ENCODE measurements around the gene OR5AL1.

OR5AL1 gene

DNA sequence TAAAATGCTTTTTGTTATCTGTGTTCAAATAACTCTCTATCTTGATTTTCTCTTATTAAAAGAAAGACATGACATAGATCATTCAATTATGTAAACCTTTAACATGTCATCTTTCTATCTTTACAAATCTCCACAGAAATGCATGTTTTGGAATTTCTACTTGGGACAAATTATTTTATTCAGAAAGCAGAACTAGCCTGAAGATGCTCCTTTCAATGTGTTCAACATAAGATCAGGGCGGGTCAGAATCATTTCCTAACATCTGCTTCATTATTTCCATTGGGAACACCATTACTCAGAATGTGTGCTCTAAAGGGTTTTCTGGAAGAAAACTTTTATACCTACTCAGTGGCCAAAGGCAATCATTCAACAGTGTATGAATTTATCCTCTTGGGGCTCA is at the start of gene OR5AL1:
Gene OR5AL1, plus strand, starts transcription at position 301 of the 400 bp plus-strand sequence.
- H3K4me3 ChIP-seq (ENCODE audit: low read depth in 1 of 2, low read length in 2 of 2), result no peak within 1 kb of the TSS
- H2AFZ ChIP-seq (ENCODE audit: low read depth, low read length), result no peak within 1 kb of the TSS
- no peaks in the 10 kb centered on the region for H3K36me3 ChIP-seq (ENCODE audit: insufficient read depth, low read length)
- H3K9me3 ChIP-seq (ENCODE audit: insufficient read depth, low read length, severe bottlenecking), result no peaks in the 10 kb centered on the region
- ATAC-seq (ENCODE audit: insufficient read depth, low read depth) (no peak), DNase-seq (no peak)
- H3K27ac ChIP-seq (ENCODE audit: low read length), result no peak within 1 kb of the TSS
- H4K20me1 ChIP-seq (ENCODE audit: insufficient read depth, low read length), result no peaks in the 10 kb centered on the region
- no peak within 1 kb of the TSS for H3K9ac ChIP-seq (ENCODE audit: low read depth, low read length)
- H3K4me2 ChIP-seq (ENCODE audit: insufficient read depth, low read length), result no peak within 1 kb of the TSS
- no peaks in the 10 kb centered on the region for H3K27me3 ChIP-seq (ENCODE audit: insufficient read depth, low read length, poor library complexity)
- no peaks in the 10 kb centered on the region for H3K79me2 ChIP-seq (ENCODE audit: insufficient read depth, low read length)
- no peaks in the 10 kb centered on the region for H3K4me1 ChIP-seq (ENCODE audit: insufficient read depth, low read length)
- TF ChIP-seq CTCF (IDR thresholded peaks at IDR 0.05; ENCODE audit: borderline replicate concordance, extremely low read depth, low read length, poor library complexity, severe bottlenecking), result no peak
- TF ChIP-seq EZH2 (IDR thresholded peaks at IDR 0.05; ENCODE audit: borderline replicate concordance, low read depth, low read length, severe bottlenecking), result no peak

GRCh38 chr11:56375324-56375723 is 37.2 kb upstream of the OR5AL1 start, which contains the start of gene OR8U1:
TSS of gene OR8U1 (plus strand) at chr11:56375624. CDS start at chr11:56375624, 0 bp downstream.
- Histone ChIP-seq H3K4me2 (ENCODE audit: insufficient read depth, low read length) (no peak within 1 kb of the TSS), H3K79me2 (ENCODE audit: insufficient read depth, low read length) (no peaks in the 10 kb centered on the region), H3K27ac (ENCODE audit: low read length) (no peak within 1 kb of the TSS), H3K9me3 (ENCODE audit: insufficient read depth, low read length, severe bottlenecking) (no peaks in the 10 kb centered on the region), H2AFZ (ENCODE audit: low read depth, low read length) (no peak within 1 kb of the TSS), H3K27me3 (ENCODE audit: insufficient read depth, low read length, poor library complexity) (no peaks in the 10 kb centered on the region), H3K4me3 (ENCODE audit: low read depth in 1 of 2, low read length in 2 of 2) (no peak within 1 kb of the TSS), H3K36me3 (ENCODE audit: insufficient read depth, low read length) (no peaks in the 10 kb centered on the region), H3K9ac (ENCODE audit: low read depth, low read length) (no peak within 1 kb of the TSS), H4K20me1 (ENCODE audit: insufficient read depth, low read length) (no peaks in the 10 kb centered on the region), H3K4me1 (ENCODE audit: insufficient read depth, low read length) (no peaks in the 10 kb centered on the region)
- TF ChIP-seq EZH2 (IDR thresholded peaks at IDR 0.05; ENCODE audit: borderline replicate concordance, low read depth, low read length, severe bottlenecking), result no peak
- no peak for TF ChIP-seq CTCF (IDR thresholded peaks at IDR 0.05; ENCODE audit: borderline replicate concordance, extremely low read depth, low read length, poor library complexity, severe bottlenecking)
- DNase-seq (no peak), ATAC-seq (ENCODE audit: insufficient read depth, low read depth) (no peak)

DNA sequence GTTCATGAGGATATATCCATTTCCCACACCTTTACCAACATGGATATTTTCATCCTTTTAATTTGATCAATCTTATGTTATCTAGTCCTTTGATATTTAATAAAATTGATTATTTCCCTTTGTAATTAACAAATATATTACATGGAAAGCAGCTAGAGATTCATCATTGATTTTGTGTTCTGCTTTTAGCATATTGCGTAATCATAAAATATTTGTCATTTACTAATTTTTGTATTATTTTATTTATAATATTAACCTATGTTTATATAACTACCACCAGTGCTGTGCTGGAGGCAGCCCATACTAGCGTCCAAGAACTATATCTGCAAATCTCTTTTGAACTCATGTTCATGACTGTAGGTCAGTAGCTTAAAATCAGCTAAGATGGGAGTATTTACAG is 32.4 kb upstream of the OR5AL1 start:
- Histone ChIP-seq H3K9me3 (ENCODE audit: insufficient read depth, low read length, severe bottlenecking) (no peaks in the 10 kb centered on the region), H3K4me3 (ENCODE audit: low read depth in 1 of 2, low read length in 2 of 2) (no peak overlapping the region), H3K79me2 (ENCODE audit: insufficient read depth, low read length) (no peaks in the 10 kb centered on the region), H3K4me1 (ENCODE audit: insufficient read depth, low read length) (no peaks in the 10 kb centered on the region), H3K27me3 (ENCODE audit: insufficient read depth, low read length, poor library complexity) (no peaks in the 10 kb centered on the region), H3K27ac (ENCODE audit: low read length) (no peak overlapping the region), H4K20me1 (ENCODE audit: insufficient read depth, low read length) (no peaks in the 10 kb centered on the region), H3K36me3 (ENCODE audit: insufficient read depth, low read length) (no peaks in the 10 kb centered on the region), H3K4me2 (ENCODE audit: insufficient read depth, low read length) (no peak overlapping the region), H3K9ac (ENCODE audit: low read depth, low read length) (no peak overlapping the region), H2AFZ (ENCODE audit: low read depth, low read length) (no peak overlapping the region)
- no peak for ATAC-seq (ENCODE audit: insufficient read depth, low read depth)
- TF ChIP-seq CTCF (IDR thresholded peaks at IDR 0.05; ENCODE audit: borderline replicate concordance, extremely low read depth, low read length, poor library complexity, severe bottlenecking), result no peak
- DNase-seq, result no peak

GRCh38 chr11:56394381-56394780 is 18.1 kb upstream of the OR5AL1 start:
- H3K27ac ChIP-seq (ENCODE audit: low read length), result no peak overlapping the region
- no peaks in the 10 kb centered on the region for H3K36me3 ChIP-seq (ENCODE audit: insufficient read depth, low read length)
- no peak overlapping the region for H3K4me2 ChIP-seq (ENCODE audit: insufficient read depth, low read length)
- H3K9me3 ChIP-seq (ENCODE audit: insufficient read depth, low read length, severe bottlenecking), result no peaks in the 10 kb centered on the region
- ATAC-seq (ENCODE audit: insufficient read depth, low read depth) (no peak), DNase-seq (no peak)
- H3K27me3 ChIP-seq (ENCODE audit: insufficient read depth, low read length, poor library complexity), result no peaks in the 10 kb centered on the region
- H3K4me3 ChIP-seq (ENCODE audit: low read depth in 1 of 2, low read length in 2 of 2), result no peak overlapping the region
- no peaks in the 10 kb centered on the region for H3K4me1 ChIP-seq (ENCODE audit: insufficient read depth, low read length)
- no peak overlapping the region for H2AFZ ChIP-seq (ENCODE audit: low read depth, low read length)
- TF ChIP-seq CTCF (IDR thresholded peaks at IDR 0.05; ENCODE audit: borderline replicate concordance, extremely low read depth, low read length, poor library complexity, severe bottlenecking) (no peak), EZH2 (IDR thresholded peaks at IDR 0.05; ENCODE audit: borderline replicate concordance, low read depth, low read length, severe bottlenecking) (no peak)
- no peaks in the 10 kb centered on the region for H3K79me2 ChIP-seq (ENCODE audit: insufficient read depth, low read length)
- no peak overlapping the region for H3K9ac ChIP-seq (ENCODE audit: low read depth, low read length)
- H4K20me1 ChIP-seq (ENCODE audit: insufficient read depth, low read length), result no peaks in the 10 kb centered on the region

All from DND-41 (cell line).